H54 (cell line): ENCODE results near the gene AATK.

Experiments used
- DNase-seq: peaks from one replicate; pipeline ENCODE4 v3.0.0; 2011; ENCODE audit warnings: low spot score, mixed read lengths; ENCODE audit not compliant: insufficient read length
- FAIRE-seq: peaks from 3 replicates; lab custom pipeline; 2011; peaks lifted over from hg19 to GRCh38; lab: Jason Lieb, UNC
- POLR2A ChIP-seq: IDR thresholded peaks from 2 replicates; pipeline ENCODE4 v1.6.1; 2011; ENCODE audit warnings: low read depth, mild to moderate bottlenecking, low read length

The AATK gene

GRCh38 chr17:81143717-81144422, 22.2 kb downstream of the AATK start:
- TF ChIP-seq POLR2A: no peak
- FAIRE-seq: no peak

GRCh38 chr17:81143200-81143527, 22.9 kb downstream of the AATK start:
- DNase-seq: no peak
- TF ChIP-seq POLR2A: no peak
- FAIRE-seq: no peak

More at GRCh38 chr17:81143717-81144422, 22.2 kb downstream of the AATK start:
- DNase-seq: no peak

- 0 out of 2 replicates have a peak, but pooled peaks have one; percentile 18 for TF ChIP-seq POLR2A
- no peak for FAIRE-seq
- peak; percentile 80 for DNase-seq
Measured at GRCh38 chr17:81142301-81143199, 23.5 kb downstream of the AATK start.

- FAIRE-seq (no peak), DNase-seq (no peak)
- TF ChIP-seq POLR2A: no peak
Measured at GRCh38 chr17:81140695-81141094, 25.3 kb downstream of the AATK start.

- DNase-seq (no peak), FAIRE-seq (no peak)
- no peak for TF ChIP-seq POLR2A
Measured at GRCh38 chr17:81140018-81140417, 26.0 kb downstream of the AATK start.

- no peak for FAIRE-seq
- no peak for TF ChIP-seq POLR2A
Measured at GRCh38 chr17:81139428-81139827, 26.6 kb downstream of the AATK start.

GRCh38 chr17:81138500-81138899, 27.5 kb downstream of the AATK start:
- DNase-seq (no peak), FAIRE-seq (no peak)
- peak; percentile 6; the same call in 1 of the 2 replicates for TF ChIP-seq POLR2A

More at GRCh38 chr17:81139428-81139827, 26.6 kb downstream of the AATK start:
- no peak for DNase-seq

- FAIRE-seq: no peak
Measured at GRCh38 chr17:81138083-81138482, 27.9 kb downstream of the AATK start.

GRCh38 chr17:81137248-81137647, 28.8 kb downstream of the AATK start:
- FAIRE-seq: no peak
- no peak for TF ChIP-seq POLR2A
- DNase-seq: no peak

More at GRCh38 chr17:81138083-81138482, 27.9 kb downstream of the AATK start:
- DNase-seq: no peak
- TF ChIP-seq POLR2A: no peak

GRCh38 chr17:81136366-81136765, 29.7 kb downstream of the AATK start:
- no peak for TF ChIP-seq POLR2A
- no peak for FAIRE-seq
- no peak for DNase-seq

GRCh38 chr17:81135505-81136278, 30.3 kb downstream of the AATK start:
- FAIRE-seq: no peak
- TF ChIP-seq POLR2A: no peak
- DNase-seq: no peak

- DNase-seq (no peak), FAIRE-seq (no peak)
- no peak for TF ChIP-seq POLR2A
Measured at GRCh38 chr17:81134064-81134781, 31.8 kb downstream of the AATK start.
